HG03521 (cell line): ENCODE data around the gene ALX4.

Experiments used
- ATAC-seq: cut with Tn5 transposase; IDR thresholded peaks from one replicate; pipeline ENCODE4 v1.9.1; 2021; ENCODE audit warnings: mild to moderate bottlenecking, moderate library complexity; ENCODE audit not compliant: unreplicated experiment

The ALX4 gene

GRCh38 chr11:44269369-44270351 lies 40.3 kb downstream of the ALX4 start:
- no peak for ATAC-seq

- ATAC-seq: no peak
Measured at GRCh38 chr11:44268614-44269080, 41.3 kb downstream of the ALX4 start.

DNA sequence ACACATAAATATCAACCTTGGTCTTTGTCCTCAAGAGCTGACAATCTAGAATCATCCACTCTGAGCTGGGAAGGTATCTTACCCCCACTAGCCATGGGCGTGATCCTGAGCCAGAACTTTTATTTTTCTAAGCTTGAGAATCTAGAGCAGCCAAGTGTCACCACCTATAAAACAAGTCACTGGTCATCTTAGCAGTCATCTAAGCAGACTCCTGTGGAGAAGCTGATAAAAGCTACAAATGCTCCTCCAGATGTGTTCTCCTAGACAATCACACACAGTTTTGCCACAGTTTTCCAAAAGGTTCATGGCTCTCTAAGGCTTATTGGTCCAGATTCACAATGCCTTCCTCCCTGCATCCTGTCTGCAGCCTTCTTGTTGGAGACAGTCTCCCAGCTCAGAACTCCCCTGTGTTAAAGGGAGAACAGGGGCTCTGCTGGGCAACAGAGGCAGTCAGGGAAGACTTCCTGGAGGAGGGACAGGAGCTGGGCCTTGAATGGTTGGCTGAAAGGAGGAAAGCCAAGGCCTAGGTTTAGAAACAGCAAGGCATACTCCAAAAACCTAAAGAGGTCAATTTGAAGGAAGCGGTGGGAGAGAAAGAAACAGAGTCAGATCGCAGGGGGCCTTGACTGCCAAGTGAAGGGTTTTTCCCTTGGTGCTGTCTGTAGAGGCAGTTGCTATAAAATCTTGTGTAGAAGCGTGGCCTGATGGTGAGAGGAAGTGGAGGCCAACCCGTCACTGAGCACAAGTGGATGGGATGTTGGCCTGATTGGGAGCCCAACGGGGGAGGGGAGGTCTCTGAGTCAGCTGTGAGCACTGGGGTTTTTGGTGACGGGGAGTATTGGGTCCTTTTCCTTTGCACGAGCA lies 42.0 kb downstream of the ALX4 start:
- ATAC-seq: no peak

DNA sequence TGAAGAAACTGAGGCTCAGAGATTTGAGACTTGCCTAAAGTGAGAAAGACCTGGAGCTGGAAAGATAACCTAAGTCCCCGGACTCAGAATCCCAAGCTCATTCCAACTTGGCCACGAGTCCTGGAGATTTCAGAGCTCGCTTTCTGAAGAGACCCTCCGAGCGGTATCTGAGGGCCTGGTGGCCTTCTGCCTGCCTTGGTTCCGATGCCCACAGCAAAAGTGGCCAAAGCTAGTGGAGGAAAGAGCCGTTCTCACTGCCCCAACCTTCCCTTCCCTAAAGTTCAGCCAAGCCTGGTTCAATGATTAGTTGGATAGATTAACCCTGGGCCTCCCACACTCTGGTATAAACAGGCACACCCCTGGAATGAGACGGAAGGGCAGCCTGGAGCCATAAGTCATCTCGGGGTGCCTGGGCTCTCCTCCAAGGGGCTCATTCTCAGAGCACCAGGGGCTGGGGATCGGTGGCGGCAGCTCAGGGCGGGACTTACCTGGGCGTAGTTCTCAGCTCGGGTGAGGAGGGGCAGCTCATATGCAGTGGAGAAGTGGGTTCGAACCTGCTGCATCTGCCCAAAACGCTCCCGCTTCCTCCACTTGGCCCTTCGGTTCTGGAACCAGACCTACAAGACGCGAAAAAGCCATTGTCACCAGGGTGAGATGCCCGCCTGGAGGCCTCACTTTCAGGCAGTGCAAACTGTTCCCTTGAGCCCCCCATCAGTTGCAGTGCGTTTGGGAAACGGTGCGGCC lies 42.8 kb downstream of the ALX4 start:
- ATAC-seq: no peak

GRCh38 chr11:44266056-44266780 lies 43.7 kb downstream of the ALX4 start:
- no peak for ATAC-seq

DNA sequence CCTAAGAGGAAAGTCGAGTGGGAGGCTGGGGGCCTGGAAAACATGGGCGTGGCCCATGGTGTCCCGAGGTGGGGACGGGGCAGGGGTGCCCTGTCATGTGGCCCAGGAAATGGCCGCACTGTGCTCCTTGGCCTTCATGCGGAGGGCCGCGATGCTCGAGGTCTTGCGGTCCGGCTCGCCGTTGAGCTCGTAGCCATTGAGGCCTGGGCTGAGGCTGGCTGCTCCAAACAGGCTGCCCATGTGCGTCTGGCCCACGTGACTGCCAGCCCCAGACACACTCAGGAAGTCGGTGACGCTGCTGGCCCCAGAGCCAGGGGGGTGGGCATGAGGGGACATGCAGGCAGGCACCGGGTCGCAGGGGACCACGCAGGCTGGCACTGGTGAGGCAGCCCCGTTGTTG lies 45.2 kb downstream of the ALX4 start:
- ATAC-seq: no peak

GRCh38 chr11:44264438-44264749 lies 45.5 kb downstream of the ALX4 start:
- no peak for ATAC-seq

DNA sequence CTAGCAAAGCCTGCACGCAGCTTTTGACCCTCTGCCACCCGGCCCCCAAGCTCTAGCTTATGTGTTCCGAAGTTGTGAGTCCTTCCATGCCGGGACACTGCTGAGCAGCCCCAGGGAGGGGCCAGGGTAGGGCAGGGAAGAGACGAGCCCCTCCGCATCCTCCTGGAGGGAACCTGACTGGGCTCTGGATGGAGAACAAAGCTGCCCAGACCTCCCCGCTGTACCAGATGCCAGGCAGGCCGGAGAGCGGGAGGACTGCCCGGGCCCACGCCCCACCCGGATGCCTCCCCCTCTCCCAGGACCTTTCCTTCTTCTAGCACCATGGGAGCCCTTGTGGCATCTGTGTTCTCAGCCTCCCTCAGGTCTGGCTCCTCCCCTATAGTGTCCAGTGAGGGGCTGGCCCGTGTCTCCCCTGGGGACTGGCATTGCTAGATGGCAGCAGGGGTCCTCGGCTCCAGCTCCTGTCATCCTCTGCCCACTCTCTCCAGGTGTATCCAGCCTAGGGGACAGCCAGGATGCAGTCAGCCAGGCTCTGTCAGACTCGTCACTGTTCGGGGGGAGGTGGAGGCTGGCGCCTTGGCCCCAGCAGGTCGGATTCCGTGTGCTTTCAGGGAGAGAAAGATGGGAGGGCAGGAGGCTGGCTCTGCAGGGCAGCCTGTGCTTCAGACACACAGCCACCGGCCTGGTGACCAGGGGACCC lies 46.1 kb downstream of the ALX4 start:
- no peak for ATAC-seq

DNA sequence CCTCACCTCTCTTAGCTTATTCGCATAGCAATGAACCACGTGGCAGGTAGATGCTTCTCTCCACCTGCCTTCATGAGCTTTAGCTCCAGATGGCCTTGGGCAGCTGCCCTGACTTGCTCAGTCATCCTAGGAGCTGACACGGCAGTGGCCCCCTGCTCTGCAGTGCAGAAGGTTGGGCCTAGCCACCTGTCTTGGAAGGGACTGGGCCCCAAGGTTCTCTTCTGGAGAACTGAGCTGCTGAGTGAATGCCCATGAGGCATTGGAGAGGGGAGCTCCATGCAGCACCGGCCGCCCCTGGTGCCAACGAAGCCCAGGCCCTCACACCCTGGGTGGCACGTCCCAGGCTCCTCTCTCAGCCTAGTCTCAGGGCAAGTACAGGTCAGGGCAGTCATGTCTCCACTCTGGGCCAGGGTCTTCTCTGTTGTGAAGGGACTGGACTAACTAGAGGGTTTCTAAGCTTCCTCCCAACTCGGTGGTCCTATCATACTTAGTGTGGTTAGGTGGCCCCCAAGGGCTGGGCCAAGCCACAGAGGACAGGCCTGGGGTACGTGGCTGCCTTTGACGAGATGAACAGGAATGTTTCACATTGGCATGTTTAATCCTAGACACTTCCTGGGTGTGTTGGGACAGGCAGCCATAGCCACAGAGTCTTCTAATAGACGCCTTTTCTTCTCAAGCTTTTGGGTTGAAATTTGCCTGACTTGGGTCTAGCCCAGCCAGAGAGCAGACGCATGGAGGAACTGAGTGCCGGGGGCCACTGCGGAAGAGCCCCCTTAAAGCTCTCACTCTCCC lies 47.9 kb downstream of the ALX4 start:
- no peak for ATAC-seq

DNA sequence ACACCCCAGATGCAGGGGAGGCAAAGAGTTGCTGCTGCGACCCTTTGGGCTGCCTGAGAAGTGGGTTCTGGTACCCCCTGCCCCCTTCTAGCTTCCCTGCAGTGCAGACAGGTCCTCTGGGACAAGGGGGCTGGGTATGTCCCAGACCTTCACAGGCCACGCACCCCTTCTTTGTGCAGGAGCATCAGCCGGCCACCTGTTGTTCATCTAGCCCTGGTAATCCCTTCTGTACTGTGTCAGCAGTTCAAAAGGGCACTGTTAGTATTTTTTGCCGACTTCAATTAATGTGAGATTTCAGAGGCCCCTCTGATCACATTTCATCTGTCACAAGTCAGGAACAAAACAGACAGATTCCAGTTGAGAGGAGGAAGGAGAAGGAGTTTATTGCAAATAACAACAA lies 49.9 kb downstream of the ALX4 start:
- no peak for ATAC-seq

DNA sequence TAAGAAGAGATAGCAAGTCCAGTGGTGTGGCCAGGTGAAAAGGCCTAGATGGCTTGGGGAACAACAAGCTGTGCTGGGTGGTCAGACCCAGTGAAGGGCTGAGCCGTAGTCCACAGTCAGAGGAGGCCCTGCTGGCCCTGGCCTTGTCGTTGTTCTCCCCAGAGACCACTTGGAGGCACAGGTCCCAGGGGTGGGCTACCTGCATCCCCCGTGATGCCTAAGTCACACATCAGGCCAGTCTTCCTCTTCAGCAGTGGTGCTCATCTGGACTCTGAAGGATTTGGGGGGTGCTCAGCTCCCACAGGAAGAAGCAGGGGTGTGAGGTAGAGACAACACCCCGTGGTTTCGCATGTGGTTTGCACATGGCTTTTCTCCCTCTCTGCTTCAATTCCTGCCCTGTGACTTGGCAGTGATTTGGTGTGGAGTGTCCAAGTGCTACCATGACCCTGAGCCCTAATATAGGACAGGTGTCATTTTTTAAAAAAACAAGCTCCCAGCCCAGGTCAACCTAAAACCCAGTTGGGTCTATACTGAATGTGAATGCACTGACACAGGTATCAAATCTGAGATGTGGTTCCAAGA lies 51.0 kb downstream of the ALX4 start:
- no peak for ATAC-seq

DNA sequence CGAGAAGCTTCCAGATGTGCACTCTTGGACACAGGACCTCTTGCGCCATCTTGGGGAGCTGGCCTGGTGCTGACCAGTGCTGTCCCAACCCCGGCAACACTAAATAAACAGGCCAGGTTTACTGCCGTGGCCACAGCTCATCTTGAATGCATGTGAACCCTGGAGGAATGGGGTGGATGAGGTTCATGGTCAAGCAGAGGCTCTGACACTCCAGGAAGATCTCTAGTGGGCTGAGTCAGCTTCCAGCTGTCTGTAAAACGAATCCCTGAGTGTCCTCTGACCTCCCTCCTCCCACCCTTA lies 51.8 kb downstream of the ALX4 start:
- ATAC-seq: no peak

DNA sequence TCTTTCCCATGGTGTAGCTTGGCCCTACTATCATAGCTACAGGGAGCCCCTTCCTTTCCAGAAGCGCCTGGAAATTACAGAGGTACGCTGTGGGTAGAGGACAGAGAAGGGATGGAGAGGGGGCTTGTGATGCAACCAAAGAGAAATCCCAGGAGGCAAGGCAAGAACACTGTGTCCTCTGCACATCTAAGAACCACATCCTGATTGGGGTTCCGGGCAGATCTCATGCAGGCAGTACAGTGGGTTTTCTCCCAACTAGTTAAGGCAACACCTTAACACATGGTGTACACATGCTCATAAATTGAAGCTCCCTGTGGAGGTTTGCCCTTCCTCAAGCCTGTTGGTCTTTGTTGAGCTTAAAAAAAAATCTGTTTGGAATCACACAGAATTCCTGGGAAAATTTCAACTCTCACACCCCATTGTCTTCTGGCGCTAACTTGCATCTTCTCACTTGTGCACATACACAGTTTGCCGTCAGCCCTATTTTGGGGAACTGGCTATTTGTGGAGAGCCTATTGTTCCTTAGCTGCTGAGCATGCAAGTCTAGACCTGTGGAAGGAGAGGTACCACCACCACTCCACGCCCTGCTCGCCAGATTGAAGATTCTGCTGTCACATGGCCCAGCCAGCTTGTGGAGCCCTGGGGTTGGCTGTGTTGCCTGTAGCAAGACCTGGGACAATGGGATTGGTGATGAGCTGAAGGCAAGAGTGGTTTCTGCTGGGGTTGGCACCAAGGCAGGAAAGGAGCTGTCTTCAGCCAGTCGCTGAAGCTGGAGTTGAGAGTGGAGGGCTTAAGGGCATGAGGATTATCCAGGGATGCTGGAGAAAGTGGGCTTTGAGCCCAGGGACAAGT lies 52.4 kb downstream of the ALX4 start:
- ATAC-seq: no peak

DNA sequence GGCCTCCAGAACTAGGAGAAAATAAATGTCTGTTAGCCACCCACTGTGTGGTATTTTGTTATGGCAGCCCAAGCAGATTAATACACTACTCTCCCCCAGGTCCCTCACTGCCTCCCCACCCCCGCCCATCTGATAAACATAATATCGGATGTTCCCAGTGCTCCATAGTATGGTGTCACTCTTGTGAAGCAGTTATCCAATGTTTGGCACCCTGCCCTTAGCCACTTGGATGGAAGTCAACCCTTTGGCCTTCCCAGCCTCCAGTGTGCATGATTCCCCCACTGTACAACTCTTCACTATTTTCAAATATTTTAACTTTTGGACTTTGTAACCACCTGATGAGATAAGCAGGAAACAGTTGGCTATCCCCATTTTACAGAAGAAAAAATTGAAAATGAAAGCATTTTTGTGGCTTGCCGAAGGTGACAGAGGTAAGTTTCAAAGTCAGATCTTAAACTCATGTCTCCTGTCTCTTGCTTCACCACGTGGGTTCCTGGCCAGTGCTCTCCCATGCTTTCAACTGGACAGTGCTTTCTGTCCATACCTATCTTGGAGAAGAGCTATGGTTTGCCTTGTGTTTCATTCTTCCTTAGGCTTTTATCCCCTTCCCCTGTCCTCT lies 53.2 kb downstream of the ALX4 start:
- ATAC-seq: no peak

DNA sequence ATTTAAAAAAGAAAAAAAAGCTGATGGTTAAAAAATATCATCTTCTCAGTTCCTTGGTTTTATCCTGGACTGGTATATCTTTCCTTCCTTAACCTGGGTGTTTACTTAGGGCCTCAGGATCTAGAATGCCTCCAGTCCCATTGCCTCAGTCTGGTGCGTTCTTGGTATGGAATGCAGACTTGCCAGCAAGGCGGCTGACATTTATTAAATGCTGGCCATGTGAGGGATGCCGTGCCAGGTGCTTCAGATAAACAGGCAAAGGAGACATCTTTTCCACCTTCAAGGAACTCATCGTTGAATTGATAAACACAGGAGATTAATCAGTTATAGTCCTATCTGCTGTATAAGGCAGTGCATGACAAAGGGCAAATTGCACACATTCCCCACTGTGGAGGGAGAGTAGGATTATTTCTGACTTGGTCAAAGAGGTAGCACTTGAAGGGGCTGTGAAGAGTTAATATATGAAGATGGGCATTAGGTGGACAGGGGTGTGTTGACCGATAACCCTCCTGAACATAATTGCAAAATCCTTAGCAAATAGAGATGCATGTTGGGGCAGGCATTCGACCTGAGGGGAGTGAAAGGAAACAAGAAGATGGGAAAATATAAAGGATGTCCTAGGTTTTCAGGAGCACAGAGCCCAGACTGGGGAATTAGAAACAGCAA lies 54.4 kb downstream of the ALX4 start:
- no peak for ATAC-seq

- no peak for ATAC-seq
Measured at GRCh38 chr11:44252999-44253602, 56.8 kb downstream of the ALX4 start.

DNA sequence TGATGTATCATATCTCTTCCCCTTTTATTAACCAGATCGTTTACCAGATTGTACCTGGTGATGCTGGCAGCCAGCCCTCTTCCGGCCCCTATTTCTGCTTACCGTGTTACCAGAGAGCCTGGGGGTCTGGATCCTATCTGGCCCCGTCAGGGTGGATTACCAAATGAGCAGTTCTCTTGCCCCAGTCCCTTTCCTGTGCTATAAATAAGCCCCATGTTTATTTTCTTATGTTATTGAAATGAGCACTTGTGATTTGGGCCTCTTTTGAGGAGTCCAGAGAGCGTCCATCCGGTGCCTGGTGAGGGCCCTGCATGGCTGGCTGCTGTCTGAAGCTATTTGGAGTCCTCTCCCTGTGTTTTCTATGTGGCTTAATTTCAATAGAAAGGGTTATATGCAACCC lies 59.5 kb downstream of the ALX4 start:
- ATAC-seq: no peak
